SIG-M5 treated with dmso at 0.1 percent for 504 hours (cell line): Measurements from ENCODE around the gene UBE3C.

Experiments
- DNase-seq: peaks from one replicate; lab custom pipeline; 2025; ENCODE audit not compliant: unreplicated experiment; lab: John Stamatoyannopoulos, UW

The UBE3C gene

GRCh38 chr7:157282141-157282801 lies 143.5 kb downstream of the UBE3C start:
- DNase-seq = no peak

- DNase-seq = no peak
Measured at GRCh38 chr7:157284229-157285014, 145.7 kb downstream of the UBE3C start.

- no peak for DNase-seq
Measured at GRCh38 chr7:157291404-157292080, 152.8 kb downstream of the UBE3C start.

GRCh38 chr7:157292258-157292657 lies 153.5 kb downstream of the UBE3C start:
- DNase-seq = no peak

GRCh38 chr7:157292770-157293412 lies 154.2 kb downstream of the UBE3C start:
- DNase-seq = no peak

GRCh38 chr7:157293413-157293788 lies 154.7 kb downstream of the UBE3C start:
- no peak for DNase-seq

GRCh38 chr7:157294773-157295172 lies 156.0 kb downstream of the UBE3C start:
- DNase-seq = no peak

- DNase-seq = no peak
Measured at GRCh38 chr7:157295338-157295737, 156.6 kb downstream of the UBE3C start.

- no peak for DNase-seq
Measured at GRCh38 chr7:157297185-157297584, 158.5 kb downstream of the UBE3C start.

- DNase-seq = no peak
Measured at GRCh38 chr7:157299317-157299612, 160.5 kb downstream of the UBE3C start.

GRCh38 chr7:157299613-157300368 lies 161.1 kb downstream of the UBE3C start:
- no peak for DNase-seq

GRCh38 chr7:157300369-157300825 lies 161.7 kb downstream of the UBE3C start:
- DNase-seq = no peak

GRCh38 chr7:157301610-157302120 lies 162.9 kb downstream of the UBE3C start:
- no peak for DNase-seq

GRCh38 chr7:157306846-157307838 lies 168.4 kb downstream of the UBE3C start:
- DNase-seq = no peak

- DNase-seq = no peak
Measured at GRCh38 chr7:157309988-157310668, 171.4 kb downstream of the UBE3C start.

- no peak for DNase-seq
Measured at GRCh38 chr7:157310676-157311185, 172.0 kb downstream of the UBE3C start.

- DNase-seq = no peak
Measured at GRCh38 chr7:157312941-157313340, 174.2 kb downstream of the UBE3C start.

GRCh38 chr7:157313645-157314044 lies 174.9 kb downstream of the UBE3C start:
- DNase-seq = no peak
